HCT116 (cell line): ENCODE data around the gene DHRS2. TPM values are rescaled to one million over a fixed set of nuclear protein-coding genes. Genes with fewer than 3 reads are reported as not detected.

ENCODE experiments used
- ATAC-seq: fragments of 200-7000 bp; cut with Tn5 transposase; 2 replicates; pipeline ENCODE4 v1.9.1; 2020; ENCODE audit warnings: mild to moderate bottlenecking, moderate library complexity
- BruUV-seq: library from RNA; stranded (reverse); fragments of 400-500 nt; replicated peaks from 2 replicates; lab custom pipeline; 2021; lab: Mats Ljungman, UMichigan
- CTCF ChIA-PET: fragments of 300-600 bp; sonication (Branson Sonifier 250); formaldehyde crosslinking; loops from one replicate; lab custom pipeline; 2021; ENCODE audit warnings: antibody characterized with exemption; lab: Charles Lee
- POLR2A ChIA-PET: fragments of 300-600, 350-600 bp; sonication (Branson Sonifier 250); formaldehyde crosslinking; loops from one replicate; lab custom pipeline; 2021; ENCODE audit warnings: antibody characterized with exemption; lab: Charles Lee
- RAD21 ChIA-PET, 2 experiments: fragments of 300-600 bp; sonication (Branson Sonifier 250); formaldehyde crosslinking; loops; one replicate each; lab custom pipeline; 2023; ENCODE audit warnings: low total read pairs in 2 of 2; ENCODE audit not compliant: uncharacterized antibody in 2 of 2, unreplicated experiment in 2 of 2, low non-redundant PET in 1 of 2; lab: Charles Lee
- DNase-seq: peaks from one replicate; pipeline ENCODE4 v3.0.0-alpha.2; 2010; ENCODE audit warnings: low read depth, low spot score
- H2AFZ ChIP-seq: fragments of 200-600 bp; shearing (Covaris generic), sonication (generic); 2 replicates; pipeline ENCODE4 v1.6.1; 2017; ENCODE audit warnings: low read depth, mixed run types, mixed read lengths, antibody characterized with exemption, low read length; ENCODE audit not compliant: poor library complexity, severe bottlenecking
- H3K27ac ChIP-seq: 2 replicates; pipeline ENCODE4 v1.5.1; 2012; ENCODE audit warnings: low read depth, low read length
- H3K27me3 ChIP-seq: fragments of 200-600 bp; sonication (generic); 2 replicates; pipeline ENCODE4 v1.6.1; 2016; ENCODE audit warnings: mixed run types, low read length, mixed read lengths; ENCODE audit not compliant: insufficient read depth
- H3K36me3 ChIP-seq, 2 experiments: fragments of 200-500 bp in 1 of 2; fragments of 200-600 bp in 1 of 2; sonication (Bioruptor generic) in 1 of 2; sonication (generic) in 1 of 2; 2 replicates each; pipeline versions ENCODE4 v1.5.1 to v1.6.1; 2014 to 2016; ENCODE audit warnings: low read length in 2 of 2, inconsistent platforms in 1 of 2, mixed read lengths in 1 of 2, mixed run types in 1 of 2; ENCODE audit not compliant: insufficient read depth in 2 of 2, control insufficient read depth in 1 of 2
- H3K4me1 ChIP-seq, 2 experiments: fragments of 200-600 bp in 1 of 2; sonication (generic) in 1 of 2; 2 replicates each; pipeline versions ENCODE4 v1.5.1 to v1.6.1; 2012 to 2017; ENCODE audit warnings: low read length in 2 of 2, inconsistent platforms in 1 of 2, mild to moderate bottlenecking in 1 of 2, mixed read lengths in 1 of 2, mixed run types in 1 of 2, moderate library complexity in 1 of 2; ENCODE audit not compliant: insufficient read depth in 2 of 2, control insufficient read depth in 1 of 2
- H3K4me2 ChIP-seq: fragments of 200-600 bp; sonication (generic); 2 replicates; pipeline ENCODE4 v1.6.1; 2017; ENCODE audit warnings: mixed run types, low read length, mixed read lengths
- H3K4me3 ChIP-seq, 2 experiments: fragments of 200-600 bp in 1 of 2; sonication (generic) in 1 of 2; replicated peaks in 1 of 2; 2 replicates each; pipeline ENCODE4 v1.5.1; 2011 to 2016; ENCODE audit warnings: low read length in 2 of 2, control low read depth in 1 of 2, low read depth in 1 of 2, mild to moderate bottlenecking in 1 of 2, mixed read lengths in 1 of 2, mixed run types in 1 of 2
- H3K79me2 ChIP-seq: fragments of 200-600 bp; sonication (generic); 2 replicates; pipeline ENCODE4 v1.6.1; 2017; ENCODE audit warnings: mild to moderate bottlenecking, mixed run types, low read length, moderate library complexity, mixed read lengths; ENCODE audit not compliant: insufficient read depth
- H3K9ac ChIP-seq: fragments of 200-600 bp; sonication (generic); 2 replicates; pipeline ENCODE4 v1.6.1; 2016; ENCODE audit warnings: low read length, mixed read lengths
- H3K9me2 ChIP-seq: fragments of 200-600 bp; sonication (generic), shearing (Covaris generic); 2 replicates; pipeline ENCODE4 v1.6.1; 2017; ENCODE audit warnings: mixed run types, mild to moderate bottlenecking, moderate library complexity; ENCODE audit not compliant: insufficient read depth
- H3K9me3 ChIP-seq, 2 experiments: fragments of 200-500 bp in 1 of 2; fragments of 200-600 bp in 1 of 2; sonication (Bioruptor generic) in 1 of 2; sonication (generic) in 1 of 2; 2 replicates each; pipeline ENCODE4 v1.6.1; 2014 to 2017; ENCODE audit warnings: low read length in 2 of 2, mixed read lengths in 2 of 2, inconsistent platforms in 1 of 2, low read depth in 1 of 2, mild to moderate bottlenecking in 1 of 2, mixed run types in 1 of 2, moderate library complexity in 1 of 2; ENCODE audit not compliant: control insufficient read depth in 1 of 2, insufficient read depth in 1 of 2
- H4K20me1 ChIP-seq: fragments of 200-600 bp; sonication (generic), shearing (Covaris generic); 2 replicates; pipeline ENCODE4 v1.6.1; 2017; ENCODE audit warnings: mixed run types, mild to moderate bottlenecking, moderate library complexity; ENCODE audit not compliant: insufficient read depth
- POLR2A ChIP-seq: IDR thresholded peaks from 2 replicates; pipeline ENCODE4 v1.7.0; 2011; ENCODE audit warnings: borderline replicate concordance; ENCODE audit not compliant: insufficient read depth, insufficient read length; ENCODE audit errors: extremely low read depth
- SIN3A ChIP-seq: IDR thresholded peaks from 2 replicates; pipeline ENCODE4 v1.6.1; 2012; ENCODE audit warnings: low read depth
- intact Hi-C: fragments of 100-400 bp; cut with micrococcal nuclease; formaldehyde crosslinking; loops from 2 replicates; pipeline ENCODE4 v1.10.0; 2022
- total RNA-seq: library from RNA; stranded (reverse); gene quantifications from one replicate; pipeline ENCODE4 v1.2.1, GENCODE V29; 2021; ENCODE audit not compliant: unreplicated experiment
- TF ChIP-seq, protein P1 (sequence below), 3 experiments: fragments of 200-600 bp in 1 of 3; sonication (generic) in 1 of 3; IDR thresholded peaks in 2 of 3; conservative IDR thresholded peaks in 1 of 3; 2 replicates each; pipeline ENCODE4 v1.5.1; 2012 to 2017; ENCODE audit warnings: low read depth in 2 of 3, low read length in 2 of 3, antibody characterized with exemption in 1 of 3, borderline replicate concordance in 1 of 3, control low read depth in 1 of 3, mild to moderate bottlenecking in 1 of 3, mixed read lengths in 1 of 3, mixed run types in 1 of 3, moderate library complexity in 1 of 3; ENCODE audit not compliant: insufficient read depth in 1 of 3
- TF ChIP-seq, protein P2 (sequence below): IDR thresholded peaks from 2 replicates; pipeline ENCODE4 v1.6.1; 2012; ENCODE audit warnings: low read depth

DHRS2 gene
- total RNA-seq, 1 experiment from 2014 or later: 10.0 TPM

DNA sequence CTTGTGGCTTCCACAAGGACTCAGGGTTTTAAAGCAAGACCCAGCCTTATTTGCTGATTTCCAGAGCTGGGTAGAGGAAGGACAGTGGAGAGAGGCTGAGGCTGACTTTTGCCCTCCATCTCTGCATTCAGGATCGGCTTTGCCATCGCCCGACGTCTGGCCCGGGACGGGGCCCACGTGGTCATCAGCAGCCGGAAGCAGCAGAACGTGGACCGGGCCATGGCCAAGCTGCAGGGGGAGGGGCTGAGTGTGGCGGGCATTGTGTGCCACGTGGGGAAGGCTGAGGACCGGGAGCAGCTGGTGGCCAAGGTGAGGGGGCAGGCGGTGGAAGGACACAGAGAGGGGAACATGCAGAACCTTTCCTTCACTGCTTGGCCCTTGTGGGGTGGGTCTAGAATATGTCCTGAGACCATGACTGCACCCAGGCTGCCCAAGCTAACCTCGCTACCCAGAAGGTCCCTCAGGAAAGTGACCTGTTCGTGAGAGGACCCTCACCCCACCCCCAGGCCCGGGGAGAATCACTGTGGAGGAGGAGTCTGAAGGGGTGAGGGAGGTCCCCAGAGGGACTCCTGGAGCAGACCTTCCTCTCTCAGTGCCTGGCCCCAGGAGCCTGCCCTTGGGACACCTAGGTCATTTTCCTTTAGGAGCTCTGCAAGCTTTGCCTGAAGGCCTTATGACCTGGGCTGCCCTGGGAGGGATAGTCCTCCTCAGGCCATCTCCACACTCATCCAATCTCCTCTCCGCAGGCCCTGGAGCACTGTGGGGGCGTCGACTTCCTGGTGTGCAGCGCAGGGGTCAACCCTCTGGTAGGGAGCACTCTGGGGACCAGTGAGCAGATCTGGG, 3.1 kb downstream of the DHRS2 start:
- TF ChIP-seq, protein P1, sequence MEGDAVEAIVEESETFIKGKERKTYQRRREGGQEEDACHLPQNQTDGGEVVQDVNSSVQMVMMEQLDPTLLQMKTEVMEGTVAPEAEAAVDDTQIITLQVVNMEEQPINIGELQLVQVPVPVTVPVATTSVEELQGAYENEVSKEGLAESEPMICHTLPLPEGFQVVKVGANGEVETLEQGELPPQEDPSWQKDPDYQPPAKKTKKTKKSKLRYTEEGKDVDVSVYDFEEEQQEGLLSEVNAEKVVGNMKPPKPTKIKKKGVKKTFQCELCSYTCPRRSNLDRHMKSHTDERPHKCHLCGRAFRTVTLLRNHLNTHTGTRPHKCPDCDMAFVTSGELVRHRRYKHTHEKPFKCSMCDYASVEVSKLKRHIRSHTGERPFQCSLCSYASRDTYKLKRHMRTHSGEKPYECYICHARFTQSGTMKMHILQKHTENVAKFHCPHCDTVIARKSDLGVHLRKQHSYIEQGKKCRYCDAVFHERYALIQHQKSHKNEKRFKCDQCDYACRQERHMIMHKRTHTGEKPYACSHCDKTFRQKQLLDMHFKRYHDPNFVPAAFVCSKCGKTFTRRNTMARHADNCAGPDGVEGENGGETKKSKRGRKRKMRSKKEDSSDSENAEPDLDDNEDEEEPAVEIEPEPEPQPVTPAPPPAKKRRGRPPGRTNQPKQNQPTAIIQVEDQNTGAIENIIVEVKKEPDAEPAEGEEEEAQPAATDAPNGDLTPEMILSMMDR (IDR thresholded peaks at IDR 0.05 in 2 of 3, conservative IDR thresholded peaks at IDR 0.05 in 1 of 3; ENCODE audit: borderline replicate concordance in 1 of 3, insufficient read depth in 1 of 3, low read depth in 2 of 3, low read length in 2 of 3): no peak
- no peak for TF ChIP-seq SIN3A
- TF ChIP-seq, protein P2, sequence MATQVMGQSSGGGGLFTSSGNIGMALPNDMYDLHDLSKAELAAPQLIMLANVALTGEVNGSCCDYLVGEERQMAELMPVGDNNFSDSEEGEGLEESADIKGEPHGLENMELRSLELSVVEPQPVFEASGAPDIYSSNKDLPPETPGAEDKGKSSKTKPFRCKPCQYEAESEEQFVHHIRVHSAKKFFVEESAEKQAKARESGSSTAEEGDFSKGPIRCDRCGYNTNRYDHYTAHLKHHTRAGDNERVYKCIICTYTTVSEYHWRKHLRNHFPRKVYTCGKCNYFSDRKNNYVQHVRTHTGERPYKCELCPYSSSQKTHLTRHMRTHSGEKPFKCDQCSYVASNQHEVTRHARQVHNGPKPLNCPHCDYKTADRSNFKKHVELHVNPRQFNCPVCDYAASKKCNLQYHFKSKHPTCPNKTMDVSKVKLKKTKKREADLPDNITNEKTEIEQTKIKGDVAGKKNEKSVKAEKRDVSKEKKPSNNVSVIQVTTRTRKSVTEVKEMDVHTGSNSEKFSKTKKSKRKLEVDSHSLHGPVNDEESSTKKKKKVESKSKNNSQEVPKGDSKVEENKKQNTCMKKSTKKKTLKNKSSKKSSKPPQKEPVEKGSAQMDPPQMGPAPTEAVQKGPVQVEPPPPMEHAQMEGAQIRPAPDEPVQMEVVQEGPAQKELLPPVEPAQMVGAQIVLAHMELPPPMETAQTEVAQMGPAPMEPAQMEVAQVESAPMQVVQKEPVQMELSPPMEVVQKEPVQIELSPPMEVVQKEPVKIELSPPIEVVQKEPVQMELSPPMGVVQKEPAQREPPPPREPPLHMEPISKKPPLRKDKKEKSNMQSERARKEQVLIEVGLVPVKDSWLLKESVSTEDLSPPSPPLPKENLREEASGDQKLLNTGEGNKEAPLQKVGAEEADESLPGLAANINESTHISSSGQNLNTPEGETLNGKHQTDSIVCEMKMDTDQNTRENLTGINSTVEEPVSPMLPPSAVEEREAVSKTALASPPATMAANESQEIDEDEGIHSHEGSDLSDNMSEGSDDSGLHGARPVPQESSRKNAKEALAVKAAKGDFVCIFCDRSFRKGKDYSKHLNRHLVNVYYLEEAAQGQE: no peak
- TF ChIP-seq POLR2A: peak; percentile 68
- TF ChIP-seq, all 23 proteins: peak for 1
- intact Hi-C loops: no loop called here
- CTCF ChIA-PET: interaction anchor here (3.1 kb wide), 1 partner anchor 7 kb away, joined by 22 read pairs; no protein-coding TSS in a partner anchor
- H3K9me2 ChIP-seq: no peaks in the 10 kb centered on the region
- no peak overlapping the region for H2AFZ ChIP-seq
- no peak overlapping the region for H3K9ac ChIP-seq
- no peak overlapping the region for H3K27ac ChIP-seq
- ATAC-seq: no peak
- RAD21 ChIA-PET: no interaction called here
- H3K79me2 ChIP-seq: no peaks in the 10 kb centered on the region
- BruUV-seq: no TSS peak
- H4K20me1 ChIP-seq: no peaks in the 10 kb centered on the region
- no peaks in the 10 kb centered on the region for H3K36me3 ChIP-seq
- no peak for DNase-seq
- no peak overlapping the region for H3K4me2 ChIP-seq
- H3K4me3 ChIP-seq: no peak overlapping the region
- H3K27me3 ChIP-seq: no peaks in the 10 kb centered on the region
- H3K4me1 ChIP-seq: peaks cover 12 to 17% of the 10 kb centered on the region in 2 experiments
- no peaks in the 10 kb centered on the region for H3K9me3 ChIP-seq
- POLR2A ChIA-PET: no interaction called here
